Stimulated activated CD8-positive, alpha-beta memory T cell treated with anti-CD3 and anti-CD28 coated beads, Interleukin-2, amount 100 ng/mL, for 1 hour (primary cell): ENCODE data around the gene RBM38.
A peak's percentile ranks its signal among the peaks of the same experiment; 100 is the strongest.

ENCODE experiments used
- DNase-seq, 2 donors: peaks; one replicate each; pipeline ENCODE4 v3.0.0-alpha.2; 2020; ENCODE audit warnings: low read depth in 2 of 2

The RBM38 gene

GRCh38 chr20:57374931-57375651, 16.1 kb upstream of the RBM38 start:
- no peak for DNase-seq

GRCh38 chr20:57375652-57376230, 15.5 kb upstream of the RBM38 start:
- DNase-seq, result no peak

- no peak for DNase-seq
Observed at GRCh38 chr20:57377350-57377749, 13.8 kb upstream of the RBM38 start.

GRCh38 chr20:57378107-57378506, 13.1 kb upstream of the RBM38 start:
- DNase-seq, result no peak

GRCh38 chr20:57378646-57379262, 12.4 kb upstream of the RBM38 start:
- no peak for DNase-seq

GRCh38 chr20:57379263-57379647, 11.9 kb upstream of the RBM38 start:
- DNase-seq, result no peak

- no peak for DNase-seq
Observed at GRCh38 chr20:57380081-57380750, 11.0 kb upstream of the RBM38 start.

- DNase-seq, result peak; percentile 73 to 76
Observed at GRCh38 chr20:57381596-57382503, 9.3 kb upstream of the RBM38 start.

- DNase-seq, result no peak
Observed at GRCh38 chr20:57382516-57382915, 8.7 kb upstream of the RBM38 start.

GRCh38 chr20:57383447-57384347, 7.5 kb upstream of the RBM38 start:
- DNase-seq, result no peak

GRCh38 chr20:57384486-57384885, 6.7 kb upstream of the RBM38 start:
- no peak for DNase-seq

- DNase-seq, result no peak
Observed at GRCh38 chr20:57384953-57385761, 6.0 kb upstream of the RBM38 start.

GRCh38 chr20:57385940-57386339, 5.3 kb upstream of the RBM38 start:
- no peak for DNase-seq

- DNase-seq, result no peak
Observed at GRCh38 chr20:57386762-57387161, 4.4 kb upstream of the RBM38 start.

GRCh38 chr20:57387463-57387862, 3.7 kb upstream of the RBM38 start:
- no peak for DNase-seq

GRCh38 chr20:57387945-57388371, 3.2 kb upstream of the RBM38 start:
- no peak for DNase-seq

- DNase-seq, result no peak
Observed at GRCh38 chr20:57388953-57389694, 2.1 kb upstream of the RBM38 start.

- no peak for DNase-seq
Observed at GRCh38 chr20:57389695-57390603, 1.2 kb upstream of the RBM38 start.
